Activated CD4-positive, alpha-beta T cell treated with anti-CD3 and anti-CD28 coated beads for 36 hours (primary cell): Measurements from ENCODE around the gene GLT6D1. TPM values are rescaled to one million over a fixed set of nuclear protein-coding genes. Genes with fewer than 3 reads are reported as not detected.

Experiments used
- ATAC-seq: fragments of 200-7000 bp; cut with Tn5 transposase; one replicate; pipeline ENCODE4 v1.10.0; 2021; ENCODE audit warnings: mild to moderate bottlenecking, moderate library complexity
- CTCF ChIA-PET: fragments of 350-600 bp; sonication (Branson Sonifier 250); formaldehyde crosslinking; loops from one replicate; lab custom pipeline; 2021; ENCODE audit warnings: antibody characterized with exemption; lab: Charles Lee
- POLR2A ChIA-PET: fragments of 350-600 bp; sonication (Branson Sonifier 250); formaldehyde crosslinking; loops from one replicate; lab custom pipeline; 2021; ENCODE audit warnings: antibody characterized with exemption, inconsistent platforms; lab: Charles Lee
- DNase-seq: peaks from one replicate; pipeline ENCODE4 v3.0.0-alpha.2; 2020
- H3K27ac Mint-ChIP-seq: one replicate; pipeline ENCODE4 v1.8.0; 2021; ENCODE audit warnings: mixed read lengths
- H3K27me3 Mint-ChIP-seq: one replicate; pipeline ENCODE4 v1.8.0; 2021; ENCODE audit warnings: mixed read lengths
- H3K36me3 Mint-ChIP-seq: one replicate; pipeline ENCODE4 v1.8.0; 2021; ENCODE audit warnings: low read depth, mixed read lengths
- H3K4me1 Mint-ChIP-seq: one replicate; pipeline ENCODE4 v1.8.0; 2021; ENCODE audit warnings: mixed read lengths
- H3K4me3 Mint-ChIP-seq: one replicate; pipeline ENCODE4 v1.8.0; 2021; ENCODE audit warnings: mild to moderate bottlenecking, moderate library complexity, mixed read lengths
- H3K9me3 Mint-ChIP-seq: one replicate; pipeline ENCODE4 v1.8.0; 2021; ENCODE audit warnings: low read depth, mixed read lengths
- intact Hi-C, 2 experiments: fragments of 100-400 bp; cut with DNase I in 1 of 2; cut with micrococcal nuclease in 1 of 2; formaldehyde crosslinking; loops; one replicate each; pipeline versions ENCODE4 v1.14.2 to v1.15.1; 2022 to 2024; cut with DNase I, micrococcal nuclease
- total RNA-seq, 2 experiments: library from RNA; stranded (reverse); gene quantifications; one replicate each; pipeline ENCODE4 v1.2.3, GENCODE V29; 2021

The GLT6D1 gene
- total RNA-seq, 2 experiments from 2014 or later: not detected

DNA sequence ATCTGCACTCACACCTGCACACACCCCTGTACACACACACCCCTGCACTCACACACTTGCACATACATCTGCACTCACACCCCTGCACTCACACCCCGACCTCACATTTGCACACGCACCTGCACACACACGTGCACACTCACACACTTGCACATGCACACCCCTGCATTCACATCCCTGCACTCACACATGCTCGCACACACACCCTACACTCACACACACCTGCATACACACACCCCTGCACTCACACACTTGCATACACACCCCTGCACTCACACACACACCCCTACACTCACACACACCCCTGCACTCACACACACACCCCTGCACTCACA is 27.5 kb downstream of the GLT6D1 start:
- Mint-ChIP-seq H3K36me3 (no peaks in the 10 kb centered on the region), H3K4me3 (no peak overlapping the region), H3K9me3 (no peaks in the 10 kb centered on the region), H3K27ac (no peak overlapping the region), H3K27me3 (peaks cover 2% of the 10 kb centered on the region), H3K4me1 (no peaks in the 10 kb centered on the region)
- intact Hi-C loops: no loop called here
- ChIA-PET POLR2A (no interaction called here), CTCF (no interaction called here)
- DNase-seq: no peak
- no peak for ATAC-seq

- Mint-ChIP-seq H3K4me1 (no peaks in the 10 kb centered on the region), H3K9me3 (no peaks in the 10 kb centered on the region), H3K27ac (no peak overlapping the region), H3K27me3 (peaks cover 2% of the 10 kb centered on the region), H3K36me3 (no peaks in the 10 kb centered on the region), H3K4me3 (no peak overlapping the region)
- no peak for DNase-seq
- CTCF ChIA-PET: no interaction called here
- POLR2A ChIA-PET: no interaction called here
- no peak for ATAC-seq
- intact Hi-C loops: no loop called here
Observed at GRCh38 chr9:135611142-135611874, 28.0 kb downstream of the GLT6D1 start.

DNA sequence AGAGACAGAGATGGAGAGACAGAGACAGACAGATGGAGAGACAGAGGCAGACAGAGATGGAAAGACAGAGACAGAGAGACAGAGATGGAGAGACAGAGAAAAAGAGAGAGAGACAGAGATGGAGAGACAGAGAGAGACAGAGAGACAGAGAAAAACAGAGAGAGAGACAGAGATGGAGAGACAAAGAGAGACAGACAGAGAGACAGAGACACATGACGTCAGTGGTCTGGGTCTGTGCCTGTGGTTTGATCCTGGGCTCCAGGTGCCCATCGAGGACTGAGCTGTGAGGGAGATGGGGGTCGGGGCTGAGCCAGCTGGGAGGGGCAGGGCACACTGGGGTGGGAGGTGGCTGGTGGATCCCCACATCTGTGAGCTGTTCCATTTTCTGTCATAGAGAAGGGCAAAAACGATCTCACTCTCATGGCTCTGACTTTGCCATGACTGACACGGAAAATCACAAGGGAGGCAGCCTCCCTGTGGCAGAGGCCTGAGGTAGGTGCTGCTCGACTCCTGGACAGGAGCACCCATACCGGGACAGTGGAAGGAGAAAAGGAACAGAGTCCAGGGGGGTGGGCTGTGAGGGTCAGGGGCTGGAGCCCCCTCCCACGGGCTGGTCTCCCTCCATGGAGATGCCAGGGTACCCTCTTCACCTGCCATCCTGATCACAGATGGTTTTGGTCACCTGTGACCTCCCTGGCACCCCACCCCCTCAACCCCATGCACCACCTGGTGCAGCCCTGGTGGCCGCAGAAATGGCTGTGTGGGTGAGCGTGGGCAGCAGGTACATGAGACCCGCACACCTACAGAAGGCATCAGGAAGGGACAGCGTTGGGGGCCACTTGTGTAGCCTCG is 28.8 kb downstream of the GLT6D1 start:
- Mint-ChIP-seq H3K4me1 (no peaks in the 10 kb centered on the region), H3K27me3 (peaks cover 2% of the 10 kb centered on the region), H3K4me3 (no peak overlapping the region), H3K36me3 (no peaks in the 10 kb centered on the region), H3K27ac (no peak overlapping the region), H3K9me3 (no peaks in the 10 kb centered on the region)
- intact Hi-C loops: no loop called here
- no peak for ATAC-seq
- no peak for DNase-seq
- ChIA-PET POLR2A (no interaction called here), CTCF (no interaction called here)

DNA sequence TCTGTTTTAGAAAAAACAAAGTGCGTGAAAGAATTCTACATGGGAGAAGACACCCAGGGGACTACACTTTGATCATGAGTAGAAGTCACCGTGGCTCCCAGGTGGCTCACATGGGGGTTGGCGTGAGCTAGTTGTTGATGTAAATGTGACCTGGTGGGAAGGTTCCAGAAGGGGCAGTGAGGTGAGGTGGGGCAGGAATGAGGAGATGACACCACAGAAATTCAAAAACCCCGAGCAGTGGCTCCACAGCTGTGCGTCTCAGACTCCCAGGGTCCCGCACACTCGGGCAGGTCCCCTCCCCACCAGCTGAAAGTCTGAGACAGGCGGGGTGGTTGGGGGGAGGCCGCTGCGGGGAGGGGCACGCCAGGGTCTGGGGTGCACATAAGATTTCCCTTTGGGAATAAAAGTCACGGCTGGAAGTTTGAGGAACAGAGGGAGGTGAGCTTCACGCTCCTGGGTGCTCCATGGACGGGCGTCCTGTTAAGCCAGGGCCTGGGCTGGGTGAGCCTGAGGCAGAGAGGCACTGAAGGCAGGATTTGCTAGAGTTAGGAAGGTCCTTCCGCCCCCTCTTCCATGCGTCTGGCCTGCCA is 29.9 kb downstream of the GLT6D1 start:
- Mint-ChIP-seq H3K4me3 (no peak overlapping the region), H3K36me3 (no peaks in the 10 kb centered on the region), H3K4me1 (no peaks in the 10 kb centered on the region), H3K27me3 (peaks cover 2% of the 10 kb centered on the region), H3K9me3 (no peaks in the 10 kb centered on the region), H3K27ac (no peak overlapping the region)
- POLR2A ChIA-PET: no interaction called here
- intact Hi-C loops: no loop called here
- DNase-seq (no peak), ATAC-seq (no peak)
- CTCF ChIA-PET: no interaction called here

DNA sequence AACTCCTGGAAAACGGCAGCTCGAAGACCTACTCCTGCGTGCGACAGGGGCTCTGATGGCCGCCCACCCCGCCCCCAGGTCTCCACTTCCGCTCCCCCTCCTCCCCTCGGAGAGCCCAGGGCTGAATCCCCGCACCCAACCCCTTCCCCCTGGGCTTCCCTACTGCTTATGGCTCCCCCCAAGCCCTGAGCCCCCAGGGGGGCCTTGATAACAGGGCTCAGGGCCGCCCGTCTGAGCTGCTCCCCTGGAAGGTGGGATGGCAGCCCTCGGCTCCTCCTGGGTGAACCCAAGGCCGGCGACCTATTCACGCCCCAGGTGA is 30.4 kb downstream of the GLT6D1 start:
- DNase-seq (no peak), ATAC-seq (no peak)
- Mint-ChIP-seq H3K4me1 (no peaks in the 10 kb centered on the region), H3K27ac (no peak overlapping the region), H3K27me3 (peaks cover 2% of the 10 kb centered on the region), H3K9me3 (no peaks in the 10 kb centered on the region), H3K36me3 (no peaks in the 10 kb centered on the region), H3K4me3 (no peak overlapping the region)
- ChIA-PET CTCF (no interaction called here), POLR2A (no interaction called here)
- intact Hi-C loops: no loop called here

GRCh38 chr9:135608294-135608998 is 30.9 kb downstream of the GLT6D1 start:
- intact Hi-C loops: no loop called here
- no peak overlapping the region for H3K27ac Mint-ChIP-seq
- no peaks in the 10 kb centered on the region for H3K9me3 Mint-ChIP-seq
- DNase-seq (no peak), ATAC-seq (no peak)
- H3K27me3 Mint-ChIP-seq: peaks cover 2% of the 10 kb centered on the region
- H3K4me3 Mint-ChIP-seq: no peak overlapping the region
- H3K4me1 Mint-ChIP-seq: no peaks in the 10 kb centered on the region
- ChIA-PET CTCF (no interaction called here), POLR2A (no interaction called here)
- no peaks in the 10 kb centered on the region for H3K36me3 Mint-ChIP-seq

- Mint-ChIP-seq H3K4me1 (no peaks in the 10 kb centered on the region), H3K27me3 (peaks cover 2% of the 10 kb centered on the region), H3K36me3 (no peaks in the 10 kb centered on the region), H3K27ac (no peak overlapping the region), H3K9me3 (no peaks in the 10 kb centered on the region), H3K4me3 (no peak overlapping the region)
- intact Hi-C loops: no loop called here
- ChIA-PET CTCF (no interaction called here), POLR2A (no interaction called here)
- DNase-seq (no peak), ATAC-seq (no peak)
Observed at GRCh38 chr9:135607401-135608293, 31.7 kb downstream of the GLT6D1 start.

DNA sequence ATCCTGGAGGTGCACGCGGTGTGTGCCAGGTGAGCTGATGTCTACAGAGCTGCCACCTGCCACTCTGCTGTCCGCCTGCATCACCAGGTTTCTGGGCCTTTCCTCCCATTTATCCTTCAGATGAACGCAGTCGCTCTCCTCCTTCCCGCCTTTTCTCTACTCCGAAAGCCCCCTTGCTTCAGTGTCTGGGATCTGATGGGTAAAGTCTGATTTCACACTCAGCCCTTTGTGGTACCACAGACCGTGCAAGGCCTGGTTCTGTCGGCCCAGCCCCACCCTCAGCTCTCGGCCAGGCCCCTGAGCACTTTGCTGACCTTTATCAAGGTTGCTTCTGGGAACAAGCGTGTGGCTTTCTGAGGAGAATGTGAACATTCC is 32.5 kb downstream of the GLT6D1 start:
- ChIA-PET CTCF (no interaction called here), POLR2A (no interaction called here)
- no peak for ATAC-seq
- H3K9me3 Mint-ChIP-seq: no peaks in the 10 kb centered on the region
- no peak for DNase-seq
- no peaks in the 10 kb centered on the region for H3K36me3 Mint-ChIP-seq
- H3K27me3 Mint-ChIP-seq: peaks cover 2% of the 10 kb centered on the region
- H3K4me3 Mint-ChIP-seq: no peak overlapping the region
- intact Hi-C loops: no loop called here
- no peaks in the 10 kb centered on the region for H3K4me1 Mint-ChIP-seq
- H3K27ac Mint-ChIP-seq: no peak overlapping the region

DNA sequence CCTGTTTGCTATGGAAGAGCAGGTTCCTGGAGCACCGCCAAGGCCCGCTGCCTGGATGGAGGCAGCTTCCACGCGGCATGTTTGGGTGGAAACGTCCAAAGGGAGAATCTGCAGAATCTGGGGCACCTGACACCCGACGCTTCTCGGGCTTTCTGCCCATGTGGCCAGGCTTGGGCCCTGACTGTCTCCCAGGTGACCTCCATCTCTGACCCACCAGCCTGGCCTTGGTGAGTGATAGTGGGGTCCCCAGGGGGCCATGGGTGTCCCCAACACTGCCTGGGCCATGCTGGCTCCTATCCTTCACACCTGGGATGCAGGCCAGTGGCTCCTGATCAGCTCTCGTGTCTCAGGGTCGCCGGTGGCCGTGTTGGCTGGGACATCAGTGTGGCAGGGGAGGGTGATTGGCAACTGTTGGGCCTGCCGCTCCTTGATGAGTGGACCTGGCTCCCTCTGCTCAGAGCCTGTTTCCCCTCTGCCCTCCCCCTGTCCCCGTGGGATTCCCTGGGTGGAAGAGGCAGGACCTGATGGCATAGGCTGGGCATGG is 34.0 kb downstream of the GLT6D1 start:
- Mint-ChIP-seq H3K9me3 (no peaks in the 10 kb centered on the region), H3K27me3 (peaks cover 5% of the 10 kb centered on the region), H3K4me3 (no peak overlapping the region), H3K4me1 (no peaks in the 10 kb centered on the region), H3K27ac (no peak overlapping the region), H3K36me3 (no peaks in the 10 kb centered on the region)
- DNase-seq (no peak), ATAC-seq (no peak)
- intact Hi-C loops: no loop called here
- ChIA-PET CTCF (no interaction called here), POLR2A (no interaction called here)

- Mint-ChIP-seq H3K27me3 (peaks cover 3% of the 10 kb centered on the region), H3K4me1 (no peaks in the 10 kb centered on the region), H3K36me3 (no peaks in the 10 kb centered on the region), H3K4me3 (no peak overlapping the region), H3K27ac (no peak overlapping the region), H3K9me3 (no peaks in the 10 kb centered on the region)
- ChIA-PET CTCF (no interaction called here), POLR2A (no interaction called here)
- DNase-seq (no peak), ATAC-seq (no peak)
- intact Hi-C loops: loop anchor here (5.0 kb wide), 3 partner anchors 102 to 518 kb away; partner anchors contain the start of genes MRPS2 (in 1 of the 2) and UBAC1 (in 1 of the 2)
Observed at GRCh38 chr9:135604437-135605237, 34.7 kb downstream of the GLT6D1 start.
